Ramos (cell line): ENCODE results near the gene PCDHGA4.
"Not testable (repeated sequence)": the region's sequence is repeated elsewhere in the genome, so short reads cannot be mapped to it uniquely, and the experiment has no call there.

Experiments used
- in situ Hi-C: fragments of 300-500 bp; cut with MboI; formaldehyde crosslinking; loops from one replicate; pipeline ENCODE4 v1.14.3; 2022; ENCODE audit warnings: low sequenced_read_pairs; ENCODE audit not compliant: unreplicated experiment

PCDHGA4 gene

GRCh38 chr5:141346017-141346416, 8.8 kb upstream of the PCDHGA4 start:
- in situ Hi-C loops = not testable (repeated sequence)

DNA sequence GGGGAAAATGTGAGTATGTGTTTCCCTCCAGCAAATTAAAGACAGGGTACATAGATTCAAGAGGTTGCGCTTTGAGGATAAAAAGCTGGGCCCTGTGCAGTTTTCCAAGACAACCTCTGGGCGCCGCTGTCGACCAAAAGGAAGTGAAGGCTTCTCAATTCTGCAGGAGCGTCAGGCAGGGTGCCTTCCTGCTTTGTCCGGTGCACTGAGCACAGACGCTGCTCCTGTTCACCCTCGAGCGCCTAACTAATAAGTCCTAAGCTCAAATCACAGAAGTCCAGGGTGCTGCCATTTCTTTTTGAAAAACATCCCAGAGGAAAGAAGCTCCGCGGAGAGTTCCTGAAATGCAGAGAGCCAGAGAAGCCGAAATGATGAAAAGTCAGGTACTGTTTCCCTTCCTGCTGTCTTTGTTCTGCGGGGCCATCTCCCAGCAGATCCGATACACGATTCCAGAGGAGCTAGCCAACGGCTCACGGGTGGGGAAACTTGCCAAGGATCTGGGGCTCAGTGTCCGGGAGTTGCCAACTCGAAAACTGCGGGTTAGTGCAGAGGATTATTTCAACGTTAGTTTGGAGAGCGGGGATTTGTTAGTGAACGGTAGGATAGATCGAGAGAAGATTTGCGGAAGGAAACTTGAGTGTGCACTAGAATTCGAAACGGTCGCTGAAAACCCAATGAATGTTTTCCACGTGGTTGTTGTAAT, 4.8 kb upstream of the PCDHGA4 start, which contains the start of gene PCDHGB1:
Gene PCDHGB1, plus strand, starts transcription at position 183 of the 703 bp plus-strand sequence. Its CDS starts 162 bp downstream, at position 345.
- in situ Hi-C loops = no loop called here

DNA sequence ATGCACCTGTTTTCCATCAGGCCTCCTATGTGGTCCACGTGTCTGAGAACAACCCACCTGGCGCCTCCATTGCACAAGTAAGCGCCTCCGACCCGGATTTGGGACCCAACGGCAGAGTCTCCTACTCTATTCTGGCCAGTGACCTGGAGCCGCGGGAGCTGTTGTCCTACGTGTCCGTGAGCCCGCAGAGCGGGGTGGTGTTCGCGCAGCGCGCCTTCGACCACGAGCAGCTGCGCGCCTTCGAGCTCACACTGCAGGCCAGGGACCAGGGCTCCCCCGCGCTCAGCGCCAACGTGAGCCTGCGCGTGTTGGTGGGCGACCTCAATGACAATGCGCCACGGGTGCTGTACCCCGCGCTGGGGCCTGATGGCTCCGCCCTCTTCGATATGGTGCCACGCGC, 3.2 kb upstream of the PCDHGA4 start:
- in situ Hi-C loops = no loop called here

GRCh38 chr5:141355641-141356040, 820 bp downstream of the PCDHGA4 start:
- in situ Hi-C loops = no loop called here

- in situ Hi-C loops = no loop called here
Observed at GRCh38 chr5:141356133-141356532, 1.3 kb downstream of the PCDHGA4 start.

- in situ Hi-C loops = no loop called here
Observed at GRCh38 chr5:141356950-141357349, 2.1 kb downstream of the PCDHGA4 start.

DNA sequence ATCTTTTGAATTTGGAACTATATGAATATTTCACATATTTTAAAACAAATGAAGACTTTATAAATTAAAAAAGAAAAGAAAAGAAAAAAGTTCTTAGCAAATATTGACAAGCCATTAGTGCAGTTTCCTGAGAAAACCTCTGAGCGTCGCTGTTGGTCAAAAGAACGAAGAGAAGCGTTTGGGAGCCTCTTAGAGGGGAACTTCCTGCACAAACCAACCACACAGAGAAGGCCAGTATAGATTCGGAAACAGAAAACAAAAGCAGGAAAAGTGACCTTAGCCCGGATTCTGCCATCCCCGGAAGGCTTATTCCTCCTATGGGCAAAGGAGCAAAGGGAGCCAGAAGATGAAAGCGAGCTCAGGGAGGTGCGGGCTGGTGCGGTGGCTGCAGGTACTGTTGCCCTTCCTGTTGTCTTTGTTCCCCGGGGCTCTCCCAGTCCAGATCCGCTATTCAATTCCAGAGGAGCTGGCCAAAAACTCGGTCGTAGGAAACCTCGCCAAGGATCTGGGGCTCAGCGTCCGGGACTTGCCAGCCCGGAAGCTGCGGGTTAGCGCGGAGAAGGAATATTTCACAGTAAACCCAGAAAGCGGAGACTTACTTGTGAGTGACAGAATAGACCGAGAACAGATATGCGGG, 5.1 kb downstream of the PCDHGA4 start, which contains the start of gene PCDHGB2:
Gene PCDHGB2, plus strand, starts transcription at position 205 of the 637 bp plus-strand sequence. Its CDS starts 142 bp downstream, at position 347.
- in situ Hi-C loops = no loop called here

DNA sequence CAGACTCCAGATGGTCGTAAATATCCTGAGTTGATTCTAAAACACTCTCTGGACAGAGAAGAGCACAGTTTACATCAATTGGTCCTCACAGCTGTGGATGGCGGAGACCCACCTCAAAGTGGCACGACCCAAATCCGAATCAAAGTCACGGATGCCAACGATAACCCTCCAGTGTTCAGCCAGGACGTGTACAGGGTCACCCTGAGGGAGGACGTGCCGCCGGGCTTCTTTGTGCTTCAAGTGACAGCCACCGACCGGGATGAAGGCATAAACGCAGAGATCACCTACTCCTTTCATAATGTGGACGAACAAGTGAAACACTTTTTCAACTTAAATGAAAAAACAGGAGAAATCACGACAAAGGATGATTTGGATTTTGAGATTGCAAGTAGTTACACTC, 5.9 kb downstream of the PCDHGA4 start:
- in situ Hi-C loops = no loop called here

DNA sequence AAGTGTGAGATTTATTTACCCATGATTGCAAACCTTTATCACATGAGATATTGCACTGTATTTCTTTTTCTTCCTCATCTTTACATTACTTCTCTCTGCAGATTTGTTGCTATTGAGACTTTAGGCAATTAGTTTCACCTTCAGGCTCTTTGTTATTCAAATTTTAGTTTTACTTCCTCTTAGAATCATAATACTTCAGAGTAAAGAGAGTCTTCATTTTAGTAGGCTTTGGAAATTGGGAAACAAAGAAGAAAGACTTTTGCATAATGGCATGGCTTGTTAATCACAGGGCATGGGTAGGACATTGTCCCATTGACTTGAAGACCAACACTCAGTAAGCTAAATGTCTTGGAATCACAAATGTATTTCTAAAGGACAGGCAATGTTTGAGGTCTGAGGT, 7.9 kb downstream of the PCDHGA4 start:
- in situ Hi-C loops = no loop called here

DNA sequence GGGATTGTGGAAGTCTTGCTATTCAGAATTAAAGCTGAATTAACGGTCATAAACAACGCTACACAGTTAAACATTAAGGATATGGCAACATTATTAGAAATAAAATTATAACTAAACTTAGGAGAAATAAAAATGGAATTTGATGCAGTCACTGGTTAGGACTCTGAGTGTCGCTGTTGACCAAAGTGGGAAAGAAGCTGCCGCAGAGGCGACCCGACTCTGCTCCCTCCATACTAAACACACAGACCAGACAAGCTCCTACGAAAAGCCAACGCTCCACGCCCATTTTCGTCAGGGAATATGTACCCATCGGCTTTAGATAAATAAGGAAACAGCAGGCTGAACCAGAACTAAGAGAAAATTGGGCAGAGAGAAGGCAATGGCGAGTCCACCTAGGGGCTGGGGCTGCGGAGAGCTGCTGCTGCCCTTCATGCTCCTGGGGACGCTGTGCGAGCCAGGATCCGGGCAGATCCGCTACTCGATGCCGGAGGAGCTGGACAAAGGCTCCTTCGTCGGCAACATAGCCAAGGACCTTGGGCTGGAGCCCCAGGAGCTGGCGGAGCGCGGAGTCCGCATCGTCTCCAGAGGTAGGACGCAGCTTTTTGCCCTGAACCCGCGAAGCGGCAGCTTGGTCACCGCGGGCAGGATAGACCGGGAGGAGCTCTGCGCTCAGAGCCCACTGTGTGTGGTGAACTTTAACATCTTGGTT, 9.3 kb downstream of the PCDHGA4 start, which contains the start of gene PCDHGA5:
Gene PCDHGA5, plus strand, starts transcription at position 211 of the 709 bp plus-strand sequence. Its CDS starts 169 bp downstream, at position 380.
- in situ Hi-C loops = no loop called here

- in situ Hi-C loops = no loop called here
Observed at GRCh38 chr5:141366016-141366896, 11.4 kb downstream of the PCDHGA4 start.

DNA sequence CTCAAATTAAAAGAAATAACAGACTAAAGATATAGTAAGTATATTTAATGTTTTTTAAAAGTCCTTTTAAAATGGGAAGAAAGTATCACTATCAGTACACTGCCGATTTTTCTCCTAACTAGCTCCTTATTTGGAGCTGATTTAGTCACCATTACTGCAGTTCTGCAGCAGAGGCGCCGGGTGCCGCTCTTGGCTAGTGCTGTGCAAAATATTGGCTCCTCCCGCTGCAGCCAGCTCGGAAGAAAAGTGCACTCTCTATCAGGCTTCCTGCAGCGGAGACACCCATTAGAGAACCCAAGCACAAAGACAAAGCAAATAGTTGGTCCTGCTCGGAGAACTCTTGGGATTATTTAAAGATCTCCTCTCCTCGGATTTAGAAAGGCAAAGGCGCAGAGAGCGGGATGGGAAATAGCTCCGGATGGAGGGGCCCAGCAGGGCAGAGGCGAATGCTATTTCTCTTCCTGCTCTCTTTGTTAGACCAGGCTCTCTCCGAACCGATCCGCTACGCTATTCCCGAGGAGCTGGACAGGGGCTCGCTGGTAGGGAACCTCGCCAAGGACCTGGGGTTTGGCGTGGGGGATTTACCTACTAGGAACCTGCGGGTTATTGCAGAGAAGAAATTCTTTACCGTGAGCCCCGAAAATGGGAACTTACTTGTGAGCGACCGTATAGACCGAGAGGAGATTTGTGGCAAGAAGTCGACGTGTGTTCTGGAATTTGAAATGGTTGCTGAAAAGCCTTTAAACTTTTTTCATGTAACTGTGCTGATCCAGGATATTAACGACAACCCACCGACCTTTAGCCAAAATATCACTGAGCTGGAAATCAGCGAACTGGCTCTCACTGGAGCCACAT, 15.4 kb downstream of the PCDHGA4 start, which contains the start of gene PCDHGB3:
Gene PCDHGB3, plus strand, starts transcription at position 249 of the 855 bp plus-strand sequence. Its CDS starts 153 bp downstream, at position 402.
- in situ Hi-C loops = no loop called here

GRCh38 chr5:141371572-141372475, 17.0 kb downstream of the PCDHGA4 start:
- in situ Hi-C loops = no loop called here

DNA sequence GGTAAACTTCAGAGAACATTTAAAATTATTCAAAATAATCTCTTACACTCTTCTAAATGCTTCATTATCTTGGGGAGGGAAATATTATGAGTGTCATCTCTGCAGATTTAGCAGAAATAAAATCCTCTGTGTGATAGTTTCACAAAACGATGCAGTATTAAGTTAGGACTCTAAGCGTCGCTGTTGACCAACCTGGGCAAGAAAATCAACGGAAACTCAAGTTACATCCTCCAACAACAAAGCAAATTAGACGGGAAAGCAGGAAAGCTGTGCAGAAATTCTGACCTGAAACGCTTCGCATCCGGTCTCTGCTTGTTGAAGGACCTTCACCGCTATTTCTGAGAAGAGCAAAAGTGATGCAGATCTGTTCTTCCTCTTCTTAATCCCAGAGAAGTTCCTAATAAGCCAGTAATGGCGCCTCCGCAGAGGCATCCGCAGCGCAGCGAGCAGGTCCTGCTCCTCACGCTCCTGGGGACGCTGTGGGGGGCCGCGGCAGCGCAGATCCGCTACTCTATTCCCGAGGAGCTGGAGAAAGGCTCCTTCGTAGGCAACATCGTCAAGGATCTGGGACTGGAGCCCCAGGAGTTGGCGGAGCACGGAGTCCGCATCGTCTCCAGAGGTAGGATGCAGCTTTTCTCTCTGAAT, 19.0 kb downstream of the PCDHGA4 start, which contains the start of gene PCDHGA6:
Gene PCDHGA6, plus strand, starts transcription at position 219 of the 645 bp plus-strand sequence. Its CDS starts 193 bp downstream, at position 412.
- in situ Hi-C loops = no loop called here

GRCh38 chr5:141374627-141375026, 19.8 kb downstream of the PCDHGA4 start:
- in situ Hi-C loops = no loop called here

DNA sequence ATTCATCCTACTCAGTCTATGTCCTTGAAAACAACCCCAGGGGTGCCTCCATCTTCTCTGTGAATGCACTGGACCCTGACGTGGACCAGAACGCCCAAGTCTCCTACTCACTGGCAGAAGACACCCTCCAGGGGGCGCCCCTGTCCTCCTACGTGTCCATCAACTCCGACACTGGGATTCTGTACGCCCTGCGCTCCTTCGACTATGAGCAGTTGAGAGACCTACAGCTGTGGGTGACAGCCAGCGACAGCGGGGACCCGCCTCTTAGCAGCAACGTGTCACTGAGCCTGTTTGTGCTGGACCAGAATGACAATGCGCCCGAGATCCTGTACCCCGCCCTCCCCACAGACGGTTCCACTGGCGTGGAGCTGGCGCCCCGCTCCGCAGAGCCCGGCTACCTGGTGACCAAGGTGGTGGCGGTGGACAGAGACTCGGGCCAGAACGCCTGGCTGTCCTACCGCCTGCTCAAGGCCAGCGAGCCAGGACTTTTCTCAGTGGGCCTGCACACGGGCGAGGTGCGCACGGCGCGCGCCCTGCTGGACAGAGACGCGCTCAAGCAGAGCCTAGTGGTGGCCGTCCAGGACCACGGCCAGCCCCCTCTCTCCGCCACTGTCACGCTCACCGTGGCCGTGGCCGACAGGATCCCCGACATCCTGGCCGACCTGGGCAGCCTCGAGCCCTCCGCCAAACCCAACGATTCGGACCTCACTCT, 20.8 kb downstream of the PCDHGA4 start:
- in situ Hi-C loops = not testable (repeated sequence)
